ENCODE data around the gene ADAMTS15.

Gene ADAMTS15

DNA sequence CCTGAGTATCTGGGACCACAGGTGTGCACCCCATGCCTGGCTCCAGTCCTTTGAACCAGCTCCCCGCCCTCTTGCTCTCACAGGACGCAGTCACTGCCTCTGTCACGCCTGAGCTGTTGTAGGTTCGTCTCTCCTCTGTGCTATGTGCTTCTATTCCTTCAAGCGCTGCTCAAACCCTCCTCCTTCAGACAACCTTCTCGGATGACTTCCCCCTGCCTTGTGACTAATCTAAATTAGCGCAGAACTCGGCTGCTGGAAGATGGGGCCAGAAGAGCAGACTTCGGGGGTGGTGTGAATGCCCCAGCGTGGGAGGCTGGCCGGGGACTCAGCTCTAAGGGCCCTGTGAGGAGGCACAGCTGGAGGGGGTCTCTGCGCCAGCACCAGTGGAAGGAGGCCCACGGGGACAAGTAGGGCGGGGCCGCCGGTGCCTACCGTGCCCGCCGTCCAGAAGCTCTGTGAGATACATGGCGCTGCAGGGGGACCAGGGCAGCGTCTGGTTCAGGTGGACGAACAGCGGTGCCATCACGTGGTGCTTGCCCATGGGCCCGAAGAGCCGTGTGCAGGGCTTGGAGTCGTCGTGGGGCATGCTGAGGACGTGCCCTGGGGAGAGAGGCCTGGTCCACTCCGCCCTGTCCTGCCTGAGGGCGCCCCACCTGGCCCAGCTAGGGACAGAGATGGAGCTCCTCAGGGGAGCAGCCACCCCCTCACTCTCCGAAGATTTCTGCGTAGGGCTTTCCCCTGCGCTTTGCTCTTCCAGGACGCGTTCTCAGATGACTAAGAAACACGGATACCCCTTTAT, 32.5 kb upstream of the ADAMTS15 start:
- TF ChIP-seq, protein P1, sequence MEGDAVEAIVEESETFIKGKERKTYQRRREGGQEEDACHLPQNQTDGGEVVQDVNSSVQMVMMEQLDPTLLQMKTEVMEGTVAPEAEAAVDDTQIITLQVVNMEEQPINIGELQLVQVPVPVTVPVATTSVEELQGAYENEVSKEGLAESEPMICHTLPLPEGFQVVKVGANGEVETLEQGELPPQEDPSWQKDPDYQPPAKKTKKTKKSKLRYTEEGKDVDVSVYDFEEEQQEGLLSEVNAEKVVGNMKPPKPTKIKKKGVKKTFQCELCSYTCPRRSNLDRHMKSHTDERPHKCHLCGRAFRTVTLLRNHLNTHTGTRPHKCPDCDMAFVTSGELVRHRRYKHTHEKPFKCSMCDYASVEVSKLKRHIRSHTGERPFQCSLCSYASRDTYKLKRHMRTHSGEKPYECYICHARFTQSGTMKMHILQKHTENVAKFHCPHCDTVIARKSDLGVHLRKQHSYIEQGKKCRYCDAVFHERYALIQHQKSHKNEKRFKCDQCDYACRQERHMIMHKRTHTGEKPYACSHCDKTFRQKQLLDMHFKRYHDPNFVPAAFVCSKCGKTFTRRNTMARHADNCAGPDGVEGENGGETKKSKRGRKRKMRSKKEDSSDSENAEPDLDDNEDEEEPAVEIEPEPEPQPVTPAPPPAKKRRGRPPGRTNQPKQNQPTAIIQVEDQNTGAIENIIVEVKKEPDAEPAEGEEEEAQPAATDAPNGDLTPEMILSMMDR (IDR thresholded peaks at IDR 0.05; ENCODE audit: insufficient read depth, low read length, poor library complexity, severe bottlenecking): no peak
- Histone ChIP-seq H3K4me3 (replicated peaks; ENCODE audit: low read depth, low read length) (no peak overlapping the region), H3K27me3 (replicated peaks; ENCODE audit: control insufficient read depth, insufficient read depth, low read length) (peaks cover 6% of the 10 kb centered on the region)

DNA sequence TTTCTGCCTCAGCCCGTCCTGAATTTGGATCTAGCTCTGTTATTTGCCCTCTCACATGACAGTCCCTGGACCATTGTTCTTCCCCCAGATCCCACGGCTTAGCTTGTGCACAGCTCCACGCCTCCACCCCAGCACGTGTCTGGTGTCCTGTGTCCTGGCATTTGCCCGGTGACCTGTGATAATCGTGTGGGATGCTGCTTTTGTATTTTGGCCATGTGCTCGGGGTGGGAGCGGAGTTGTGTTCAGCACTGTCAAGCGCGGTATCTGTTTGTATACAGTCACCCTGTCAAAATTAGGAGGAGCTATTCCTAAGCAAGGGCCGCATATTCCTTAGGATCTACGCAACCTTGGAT, 31.9 kb upstream of the ADAMTS15 start:
- H3K36me3 ChIP-seq (ENCODE audit: control insufficient read depth, insufficient read depth, low read length): no peaks in the 10 kb centered on the region
- TF ChIP-seq, protein P1 (IDR thresholded peaks at IDR 0.05; ENCODE audit: insufficient read depth, low read length, poor library complexity, severe bottlenecking): no peak
- DNase-seq (ENCODE audit: extremely low read depth, insufficient read length): no peak
- H3K27me3 ChIP-seq (replicated peaks; ENCODE audit: control insufficient read depth, insufficient read depth, low read length): peaks cover 8% of the 10 kb centered on the region
- H3K4me3 ChIP-seq (replicated peaks; ENCODE audit: low read depth, low read length): no peak overlapping the region

More for the DNA sequence above, 32.5 kb upstream of the ADAMTS15 start:
- DNase-seq (ENCODE audit: extremely low read depth, insufficient read length): no peak
- no peaks in the 10 kb centered on the region for H3K36me3 ChIP-seq (ENCODE audit: control insufficient read depth, insufficient read depth, low read length)

DNA sequence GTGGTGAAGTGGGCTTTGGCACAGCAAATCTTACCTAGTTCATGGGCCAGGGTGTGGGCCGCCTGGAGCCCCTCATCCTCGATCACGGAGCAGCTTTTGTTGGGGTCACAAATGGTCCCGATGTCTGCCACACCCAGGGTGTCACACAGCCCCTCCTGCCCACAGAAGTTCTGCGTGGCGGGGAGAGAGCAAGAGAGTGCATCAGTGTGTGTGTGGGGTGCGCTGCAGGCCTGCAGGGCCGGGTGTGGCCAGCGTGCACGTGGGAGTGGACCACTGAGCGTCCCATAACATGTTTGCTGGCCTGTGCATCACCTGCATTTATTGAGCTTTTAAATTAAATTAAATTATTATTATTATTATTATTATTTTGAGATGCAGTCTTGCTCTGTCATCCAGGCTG, 31.5 kb upstream of the ADAMTS15 start:
- no peaks in the 10 kb centered on the region for H3K36me3 ChIP-seq (ENCODE audit: control insufficient read depth, insufficient read depth, low read length)
- DNase-seq (ENCODE audit: extremely low read depth, insufficient read length): no peak
- peaks cover 8% of the 10 kb centered on the region for H3K27me3 ChIP-seq (replicated peaks; ENCODE audit: control insufficient read depth, insufficient read depth, low read length)
- no peak overlapping the region for H3K4me3 ChIP-seq (replicated peaks; ENCODE audit: low read depth, low read length)
- TF ChIP-seq, protein P1 (IDR thresholded peaks at IDR 0.05; ENCODE audit: insufficient read depth, low read length, poor library complexity, severe bottlenecking): no peak

DNA sequence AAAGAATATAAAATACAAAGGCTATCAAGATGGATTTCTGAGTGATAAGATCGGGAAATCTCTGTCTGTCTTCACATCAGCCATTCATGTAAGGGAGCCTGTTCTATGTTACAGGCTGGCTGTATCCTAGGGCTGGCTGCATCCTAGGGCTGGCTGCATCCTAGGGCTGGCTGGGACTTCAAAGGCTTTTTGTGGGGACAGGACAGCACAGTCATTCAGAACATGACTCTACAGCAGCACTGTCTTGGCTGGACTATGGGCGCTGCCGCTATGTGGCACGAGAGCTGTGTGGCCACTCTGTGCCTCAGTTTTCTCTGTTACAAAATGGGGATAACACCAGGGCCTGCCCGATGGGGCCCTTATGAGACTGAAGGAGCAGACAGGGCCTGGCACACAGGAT, 30.2 kb upstream of the ADAMTS15 start:
- no peak for DNase-seq (ENCODE audit: extremely low read depth, insufficient read length)
- H3K36me3 ChIP-seq (ENCODE audit: control insufficient read depth, insufficient read depth, low read length): no peaks in the 10 kb centered on the region
- peaks cover 8% of the 10 kb centered on the region for H3K27me3 ChIP-seq (replicated peaks; ENCODE audit: control insufficient read depth, insufficient read depth, low read length)
- TF ChIP-seq, protein P1 (IDR thresholded peaks at IDR 0.05; ENCODE audit: insufficient read depth, low read length, poor library complexity, severe bottlenecking): no peak
- no peak overlapping the region for H3K4me3 ChIP-seq (replicated peaks; ENCODE audit: low read depth, low read length)

DNA sequence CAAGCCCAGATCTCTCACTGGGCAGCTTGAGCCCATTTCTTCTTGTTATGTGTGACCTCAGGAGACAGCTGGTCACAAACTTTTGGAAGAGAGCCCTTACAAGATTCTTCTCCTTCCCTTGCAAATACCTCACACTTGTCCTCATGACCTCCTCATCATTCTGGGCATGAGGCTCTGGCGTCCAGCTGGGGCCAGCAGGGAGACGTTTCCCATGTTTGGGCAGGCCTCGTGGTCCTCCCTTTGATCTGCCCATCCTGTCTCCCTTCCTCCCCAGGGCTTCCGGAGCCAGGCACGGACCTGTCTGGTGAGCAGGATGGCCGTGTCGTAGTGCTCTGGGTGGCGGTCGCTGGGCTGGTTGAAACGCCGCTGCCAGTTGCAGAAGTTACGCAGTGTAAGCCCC, 29.7 kb upstream of the ADAMTS15 start:
- no peaks in the 10 kb centered on the region for H3K36me3 ChIP-seq (ENCODE audit: control insufficient read depth, insufficient read depth, low read length)
- no peak overlapping the region for H3K4me3 ChIP-seq (replicated peaks; ENCODE audit: low read depth, low read length)
- TF ChIP-seq, protein P1 (IDR thresholded peaks at IDR 0.05; ENCODE audit: insufficient read depth, low read length, poor library complexity, severe bottlenecking): no peak
- no peak for DNase-seq (ENCODE audit: extremely low read depth, insufficient read length)
- peaks cover 8% of the 10 kb centered on the region for H3K27me3 ChIP-seq (replicated peaks; ENCODE audit: control insufficient read depth, insufficient read depth, low read length)
